HCT116 (cell line): Measurements from ENCODE around the gene NAGPA.

ENCODE experiments used
- EZH2phosphoT487 ChIP-seq: fragments of 200-600 bp; IDR thresholded peaks from 2 replicates; pipeline ENCODE4 v1.6.1; 2018; ENCODE audit warnings: antibody characterized with exemption, borderline replicate concordance
- TCF7L2 ChIP-seq: IDR thresholded peaks from 2 replicates; pipeline ENCODE4 v1.7.0; 2011; ENCODE audit warnings: borderline replicate concordance, inconsistent platforms; ENCODE audit not compliant: insufficient read depth, insufficient read length; ENCODE audit errors: extremely low read depth

DNA sequence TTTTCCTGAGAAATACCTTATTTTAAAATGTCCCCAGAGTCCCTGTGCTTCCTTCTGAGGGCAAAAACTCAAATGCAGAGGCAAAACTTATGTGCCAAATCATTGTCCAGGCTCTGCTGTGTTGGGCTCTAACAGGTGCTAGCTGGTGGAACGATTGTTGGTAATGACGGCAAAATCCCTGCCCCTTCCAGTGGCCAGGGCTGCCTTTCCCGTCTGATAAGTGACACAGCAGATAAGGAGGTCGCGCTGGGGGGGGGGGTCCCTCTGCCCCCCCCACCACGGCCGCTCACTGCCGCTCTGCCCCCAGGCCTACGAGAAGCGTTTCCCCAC is 46.5 kb downstream of the NAGPA start:
- no peak for TF ChIP-seq EZH2phosphoT487
- TF ChIP-seq TCF7L2: no peak
